KOPT-K1 (cell line): ENCODE results near the gene FGF2.
"Not testable (repeated sequence)": the region's sequence is repeated elsewhere in the genome, so short reads cannot be mapped to it uniquely, and the experiment has no call there.

Source experiments
- H3K27ac ChIP-seq: fragments of 200-600 bp; sonication (generic); 2 replicates; pipeline ENCODE4 v1.5.1; 2016; ENCODE audit warnings: antibody characterized with exemption, mild to moderate bottlenecking, low read depth, low read length; ENCODE audit not compliant: poor library complexity, severe bottlenecking
- H3K36me3 ChIP-seq: fragments of 200-600 bp; sonication (generic); 2 replicates; pipeline ENCODE4 v1.5.1; 2017; ENCODE audit warnings: antibody characterized with exemption, mild to moderate bottlenecking, low read length, moderate library complexity; ENCODE audit not compliant: insufficient read depth
- H3K9me3 ChIP-seq: fragments of 200-600 bp; sonication (generic); 2 replicates; pipeline ENCODE4 v1.5.1; 2017; ENCODE audit warnings: antibody characterized with exemption, low read length, mild to moderate bottlenecking; ENCODE audit not compliant: insufficient read depth, poor library complexity, severe bottlenecking

FGF2 gene

GRCh38 chr4:122827258-122827878 lies 737 bp downstream of the FGF2 start:
- no peak overlapping the region for H3K27ac ChIP-seq
- no peaks in the 10 kb centered on the region for H3K36me3 ChIP-seq
- peaks cover 16% of the 10 kb centered on the region for H3K9me3 ChIP-seq

- H3K36me3 ChIP-seq: no peaks in the 10 kb centered on the region
Observed at GRCh38 chr4:122827879-122828601, 1.4 kb downstream of the FGF2 start.

GRCh38 chr4:122830426-122831095 lies 3.9 kb downstream of the FGF2 start:
- no peaks in the 10 kb centered on the region for H3K36me3 ChIP-seq
- peaks cover 16% of the 10 kb centered on the region for H3K9me3 ChIP-seq
- no peak overlapping the region for H3K27ac ChIP-seq

More at GRCh38 chr4:122827879-122828601, 1.4 kb downstream of the FGF2 start:
- Histone ChIP-seq H3K27ac (no peak overlapping the region), H3K9me3 (peaks cover 16% of the 10 kb centered on the region)

- H3K9me3 ChIP-seq: peaks cover 6% of the 10 kb centered on the region
- H3K36me3 ChIP-seq: no peaks in the 10 kb centered on the region
- H3K27ac ChIP-seq: no peak overlapping the region
Observed at GRCh38 chr4:122831515-122832196, 5.0 kb downstream of the FGF2 start.

- H3K36me3 ChIP-seq: no peaks in the 10 kb centered on the region
- no peaks in the 10 kb centered on the region for H3K9me3 ChIP-seq
- no peak overlapping the region for H3K27ac ChIP-seq
Observed at GRCh38 chr4:122832732-122833131, 6.1 kb downstream of the FGF2 start.

- no peak overlapping the region for H3K27ac ChIP-seq
- H3K9me3 ChIP-seq: no peaks in the 10 kb centered on the region
- no peaks in the 10 kb centered on the region for H3K36me3 ChIP-seq
Observed at GRCh38 chr4:122833999-122834398, 7.4 kb downstream of the FGF2 start.

- H3K36me3 ChIP-seq: no peaks in the 10 kb centered on the region
- H3K9me3 ChIP-seq: no peaks in the 10 kb centered on the region
- H3K27ac ChIP-seq: no peak overlapping the region
Observed at GRCh38 chr4:122836941-122837340, 10.3 kb downstream of the FGF2 start.

- Histone ChIP-seq H3K36me3 (no peaks in the 10 kb centered on the region), H3K9me3 (no peaks in the 10 kb centered on the region), H3K27ac (no peak overlapping the region)
Observed at GRCh38 chr4:122838034-122838433, 11.4 kb downstream of the FGF2 start.

- Histone ChIP-seq H3K27ac (no peak overlapping the region), H3K36me3 (no peaks in the 10 kb centered on the region), H3K9me3 (no peaks in the 10 kb centered on the region)
Observed at GRCh38 chr4:122842392-122842791, 15.8 kb downstream of the FGF2 start.

GRCh38 chr4:122842984-122843531 lies 16.4 kb downstream of the FGF2 start:
- Histone ChIP-seq H3K27ac (no peak overlapping the region), H3K9me3 (no peaks in the 10 kb centered on the region), H3K36me3 (no peaks in the 10 kb centered on the region)

- H3K36me3 ChIP-seq, H3K9me3 ChIP-seq, H3K27ac ChIP-seq: not testable (repeated sequence)
Observed at GRCh38 chr4:122844391-122844790, 17.8 kb downstream of the FGF2 start.

- Histone ChIP-seq H3K36me3 (no peaks in the 10 kb centered on the region), H3K27ac (no peak overlapping the region), H3K9me3 (no peaks in the 10 kb centered on the region)
Observed at GRCh38 chr4:122845066-122845465, 18.4 kb downstream of the FGF2 start.

GRCh38 chr4:122845760-122846159 lies 19.1 kb downstream of the FGF2 start:
- H3K36me3 ChIP-seq: no peaks in the 10 kb centered on the region
- no peak overlapping the region for H3K27ac ChIP-seq
- no peaks in the 10 kb centered on the region for H3K9me3 ChIP-seq

- Histone ChIP-seq H3K27ac (no peak overlapping the region), H3K9me3 (no peaks in the 10 kb centered on the region), H3K36me3 (no peaks in the 10 kb centered on the region)
Observed at GRCh38 chr4:122847931-122848330, 21.3 kb downstream of the FGF2 start.

- not testable (repeated sequence) for H3K27ac ChIP-seq, H3K36me3 ChIP-seq
Observed at GRCh38 chr4:122849789-122850188, 23.2 kb downstream of the FGF2 start.

More at GRCh38 chr4:122849789-122850188, 23.2 kb downstream of the FGF2 start:
- H3K9me3 ChIP-seq: not testable (repeated sequence)
